ENCODE results near the gene MYOF. TPM values are rescaled to one million over a fixed set of nuclear protein-coding genes. Genes with fewer than 3 reads are reported as not detected.
"Not testable (repeated sequence)": the region's sequence is repeated elsewhere in the genome, so short reads cannot be mapped to it uniquely, and the experiment has no call there.

The MYOF gene
- total RNA-seq, 1 donor from 2014 or later, result 208 TPM

DNA sequence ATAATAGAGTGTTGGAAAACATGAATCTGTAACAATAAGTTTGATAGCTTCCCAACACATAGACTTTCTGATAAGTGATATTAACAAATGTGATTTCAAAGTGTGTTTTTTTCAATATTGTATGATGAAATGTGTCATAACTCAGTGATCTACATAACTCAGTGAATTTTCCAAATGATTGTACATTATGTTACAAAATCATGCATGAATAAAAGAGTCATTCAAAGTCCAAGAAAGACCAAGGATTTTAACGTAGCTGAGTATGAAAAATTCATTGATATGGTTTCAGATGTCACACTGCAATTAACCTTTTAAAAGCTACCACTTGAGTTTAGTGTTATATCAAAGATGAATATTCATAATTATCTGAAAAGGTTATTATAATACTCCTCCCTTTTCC is 111.2 kb downstream of the MYOF start:
- TF ChIP-seq, protein P1, sequence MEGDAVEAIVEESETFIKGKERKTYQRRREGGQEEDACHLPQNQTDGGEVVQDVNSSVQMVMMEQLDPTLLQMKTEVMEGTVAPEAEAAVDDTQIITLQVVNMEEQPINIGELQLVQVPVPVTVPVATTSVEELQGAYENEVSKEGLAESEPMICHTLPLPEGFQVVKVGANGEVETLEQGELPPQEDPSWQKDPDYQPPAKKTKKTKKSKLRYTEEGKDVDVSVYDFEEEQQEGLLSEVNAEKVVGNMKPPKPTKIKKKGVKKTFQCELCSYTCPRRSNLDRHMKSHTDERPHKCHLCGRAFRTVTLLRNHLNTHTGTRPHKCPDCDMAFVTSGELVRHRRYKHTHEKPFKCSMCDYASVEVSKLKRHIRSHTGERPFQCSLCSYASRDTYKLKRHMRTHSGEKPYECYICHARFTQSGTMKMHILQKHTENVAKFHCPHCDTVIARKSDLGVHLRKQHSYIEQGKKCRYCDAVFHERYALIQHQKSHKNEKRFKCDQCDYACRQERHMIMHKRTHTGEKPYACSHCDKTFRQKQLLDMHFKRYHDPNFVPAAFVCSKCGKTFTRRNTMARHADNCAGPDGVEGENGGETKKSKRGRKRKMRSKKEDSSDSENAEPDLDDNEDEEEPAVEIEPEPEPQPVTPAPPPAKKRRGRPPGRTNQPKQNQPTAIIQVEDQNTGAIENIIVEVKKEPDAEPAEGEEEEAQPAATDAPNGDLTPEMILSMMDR (conservative IDR thresholded peaks at IDR 0.05; ENCODE audit: low read depth, low read length), result no peak

DNA sequence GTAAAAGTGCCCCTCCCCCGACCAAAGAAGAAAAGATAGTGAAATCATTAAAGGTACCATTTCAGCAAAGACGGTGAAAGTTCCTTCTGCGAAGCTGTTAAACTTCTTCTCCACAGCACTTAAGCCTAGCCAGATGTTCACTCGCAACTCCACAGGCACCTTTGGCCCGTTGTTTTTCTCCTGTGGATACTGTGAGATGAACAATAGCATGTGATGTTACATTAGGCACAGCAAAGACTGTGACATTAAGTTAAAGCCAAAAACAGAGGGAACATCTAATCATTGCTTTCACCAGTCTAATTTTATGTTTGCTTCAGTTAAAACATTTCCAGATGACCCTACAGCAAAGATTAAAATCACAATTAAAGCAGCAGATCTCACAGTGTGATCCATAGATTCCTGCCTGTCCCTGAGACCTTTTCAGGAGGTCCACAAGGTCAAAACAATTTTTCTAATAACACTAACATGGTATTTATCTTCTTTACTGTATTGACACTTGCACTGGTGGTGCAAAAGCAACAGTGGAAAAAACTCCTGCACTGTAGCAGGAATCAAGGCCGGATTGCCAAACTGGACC is 112.5 kb downstream of the MYOF start:
- no peak overlapping the region for H3K4me3 ChIP-seq (ENCODE audit: low read depth, low read length)
- DNase-seq (ENCODE audit: low read depth), result no peak
- TF ChIP-seq, protein P1 (conservative IDR thresholded peaks at IDR 0.05; ENCODE audit: low read depth, low read length), result no peak

More for the DNA sequence above, 111.2 kb downstream of the MYOF start:
- DNase-seq (ENCODE audit: low read depth), result no peak
- H3K4me3 ChIP-seq (ENCODE audit: low read depth, low read length), result no peak overlapping the region

DNA sequence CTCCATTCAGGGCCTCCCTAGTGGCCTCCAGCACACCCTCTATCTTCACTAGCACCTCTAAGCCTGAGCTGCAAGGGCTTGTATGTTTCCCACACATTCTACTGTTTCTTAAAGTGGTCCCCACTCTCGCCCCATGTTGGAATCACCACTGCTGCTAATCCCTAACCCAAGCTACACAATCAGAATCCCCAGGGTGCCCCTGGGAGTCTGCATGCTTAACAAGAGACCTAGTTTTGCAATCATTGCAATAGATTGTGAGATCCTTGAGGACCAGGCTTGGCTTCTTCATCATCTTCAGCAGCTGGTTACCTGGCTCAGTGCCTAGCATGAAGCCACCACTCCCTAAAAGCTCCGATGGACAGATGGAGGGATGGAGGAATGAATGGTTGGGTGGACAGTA is 113.9 kb downstream of the MYOF start:
- TF ChIP-seq, protein P1 (conservative IDR thresholded peaks at IDR 0.05; ENCODE audit: low read depth, low read length), result no peak
- H3K4me3 ChIP-seq (ENCODE audit: low read depth, low read length), result no peak overlapping the region
- DNase-seq (ENCODE audit: low read depth), result no peak

DNA sequence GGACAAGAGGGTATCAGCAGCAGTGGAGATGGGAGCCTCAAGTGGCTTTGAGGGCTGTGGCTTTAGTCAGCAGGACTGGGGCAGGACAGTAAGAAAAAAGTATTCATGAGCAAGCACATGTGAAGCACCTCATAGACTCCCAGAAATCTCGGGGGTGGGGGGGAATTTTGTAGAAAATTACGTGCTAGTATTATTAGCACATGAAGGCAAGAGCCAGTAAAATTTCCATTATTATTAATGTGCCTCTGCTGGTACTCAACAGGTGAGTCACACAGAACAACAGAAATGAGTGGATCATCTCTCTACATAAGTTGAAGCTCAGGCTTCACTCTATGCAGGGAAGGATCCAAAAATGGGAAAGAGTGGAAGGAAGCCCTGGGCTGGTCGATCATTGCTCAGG is 114.5 kb downstream of the MYOF start:
- H3K4me3 ChIP-seq (ENCODE audit: low read depth, low read length), result no peak overlapping the region
- TF ChIP-seq, protein P1 (conservative IDR thresholded peaks at IDR 0.05; ENCODE audit: low read depth, low read length), result no peak
- no peak for DNase-seq (ENCODE audit: low read depth)

DNA sequence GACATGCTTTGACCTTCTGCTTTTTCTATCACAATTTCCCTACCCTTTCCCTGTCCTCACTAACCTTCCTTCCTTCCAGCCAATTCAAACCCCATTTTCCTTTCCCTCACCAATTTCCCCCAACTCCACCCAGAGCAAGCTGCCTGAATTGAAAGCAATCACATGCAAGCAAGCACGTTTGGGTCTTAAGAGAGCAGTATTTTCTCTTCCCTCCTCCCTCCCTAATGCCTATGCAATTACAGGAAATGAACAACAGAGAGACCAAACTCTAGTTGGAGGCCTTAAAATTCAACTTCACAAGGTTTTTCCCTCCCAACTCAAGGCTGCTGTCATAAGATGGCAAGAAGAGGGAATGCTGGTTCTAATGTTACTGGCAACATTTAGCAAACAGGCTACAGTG is 117.2 kb downstream of the MYOF start:
- DNase-seq (ENCODE audit: low read depth), result no peak
- no peak overlapping the region for H3K4me3 ChIP-seq (ENCODE audit: low read depth, low read length)
- TF ChIP-seq, protein P1 (conservative IDR thresholded peaks at IDR 0.05; ENCODE audit: low read depth, low read length), result no peak

DNA sequence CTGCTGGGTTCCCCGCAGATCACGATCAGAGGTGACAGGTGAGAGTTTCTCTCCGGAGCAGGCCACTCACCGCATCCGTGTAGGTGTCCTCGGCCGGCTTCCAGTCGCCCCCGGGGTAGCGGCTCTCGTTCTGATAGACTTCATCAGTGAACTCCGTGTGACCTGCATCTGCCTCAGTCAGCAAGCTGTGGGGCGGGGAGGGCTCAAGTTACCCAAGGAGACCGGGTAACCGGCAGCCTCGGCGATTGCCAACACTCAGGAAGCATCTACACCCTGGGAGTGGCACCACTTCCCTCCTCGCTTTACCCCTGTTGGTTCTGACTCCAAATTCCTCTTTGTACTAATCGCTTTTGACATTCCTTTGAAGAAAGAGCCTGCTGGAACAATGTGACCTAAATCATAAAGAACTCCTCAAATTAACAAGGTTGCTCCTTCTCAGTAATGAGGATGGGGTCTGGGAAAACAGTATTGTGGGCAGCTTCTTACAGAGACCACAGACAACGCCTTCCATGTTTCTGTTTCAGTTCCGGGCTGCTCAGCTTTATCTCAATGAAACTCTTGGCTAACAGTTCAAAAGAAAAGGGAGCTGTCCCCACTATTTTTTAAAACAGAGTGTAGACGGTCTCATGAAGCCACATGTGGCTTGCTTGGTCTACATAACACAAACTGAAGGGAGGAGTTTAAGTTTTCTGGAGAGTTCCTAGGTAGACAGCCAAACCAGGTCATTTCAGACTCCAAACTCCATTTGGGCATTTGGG is 118.1 kb downstream of the MYOF start:
- no peak overlapping the region for H3K4me3 ChIP-seq (ENCODE audit: low read depth, low read length)
- DNase-seq (ENCODE audit: low read depth), result no peak
- TF ChIP-seq, protein P1 (conservative IDR thresholded peaks at IDR 0.05; ENCODE audit: low read depth, low read length), result no peak

DNA sequence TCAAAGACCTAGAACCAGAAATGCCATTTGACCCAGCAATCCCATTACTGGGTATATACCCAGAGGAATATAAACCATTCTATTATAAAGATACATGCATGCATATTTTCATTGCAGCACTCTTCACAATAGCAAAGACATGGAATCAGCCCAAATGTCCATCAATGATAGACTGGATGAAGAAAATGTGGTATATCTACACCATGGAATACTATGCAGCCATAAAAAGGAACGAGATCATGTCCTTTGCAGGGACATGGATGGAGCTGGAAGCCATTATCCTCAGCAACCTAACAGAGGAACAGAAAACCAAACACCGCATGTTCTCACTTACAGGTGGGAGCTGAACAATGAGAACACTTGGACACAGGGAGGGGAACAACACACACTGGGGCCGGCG is 123.7 kb downstream of the MYOF start:
- H3K4me3 ChIP-seq (ENCODE audit: low read depth, low read length); DNase-seq (ENCODE audit: low read depth): not testable (repeated sequence)

Measured in epithelial cell of proximal tubule (primary cell).